ENCODE measurements around the gene PRR20B.
"Not testable (repeated sequence)": the region's sequence is repeated elsewhere in the genome, so short reads cannot be mapped to it uniquely, and the experiment has no call there.

The PRR20B gene

GRCh38 chr13:57147188-57147587, at the start of gene PRR20B:
PRR20B (plus strand) TSS chr13:57147488; CDS start chr13:57147875, 387 bp downstream.
- not testable (repeated sequence) for DNase-seq

- no peak for DNase-seq
These were observed 32.3 kb upstream of the PRR20B start for GRCh38 chr13:57114945-57115344.

GRCh38 chr13:57123681-57124080, 23.6 kb upstream of the PRR20B start:
- no peak for DNase-seq

GRCh38 chr13:57128909-57129308, 18.4 kb upstream of the PRR20B start:
- no peak for DNase-seq

- DNase-seq = no peak
These were observed 11.2 kb upstream of the PRR20B start for GRCh38 chr13:57136093-57136492.

GRCh38 chr13:57137585-57137984, 9.7 kb upstream of the PRR20B start:
- no peak for DNase-seq

- no peak for DNase-seq
These were observed 8.3 kb upstream of the PRR20B start for GRCh38 chr13:57138988-57139387.

GRCh38 chr13:57139781-57140180, 7.5 kb upstream of the PRR20B start:
- DNase-seq = not testable (repeated sequence)

GRCh38 chr13:57140235-57140968, 6.9 kb upstream of the PRR20B start, which contains the start of gene PRR20A:
PRR20A (plus strand) TSS chr13:57140918; CDS start chr13:57141305, 387 bp downstream.
- not testable (repeated sequence) for DNase-seq

- DNase-seq = not testable (repeated sequence)
These were observed 818 bp downstream of the PRR20B start for GRCh38 chr13:57148106-57148505.

GRCh38 chr13:57153761-57154160, 6.5 kb downstream of the PRR20B start, which contains the start of gene PRR20C:
PRR20C (plus strand) TSS chr13:57154061; CDS start chr13:57154448, 387 bp downstream.
- DNase-seq = not testable (repeated sequence)

- not testable (repeated sequence) for DNase-seq
These were observed 13.0 kb downstream of the PRR20B start, which contains the start of gene PRR20D for GRCh38 chr13:57160332-57160731. PRR20D (plus strand) TSS chr13:57160632; CDS start chr13:57161019, 387 bp downstream.

- not testable (repeated sequence) for DNase-seq
These were observed 19.6 kb downstream of the PRR20B start, which contains the start of gene PRR20E for GRCh38 chr13:57166897-57167296. PRR20E (plus strand) TSS chr13:57167197; CDS start chr13:57167584, 387 bp downstream.

GRCh38 chr13:57191667-57192066, 44.4 kb downstream of the PRR20B start:
- DNase-seq = no peak

Measured in cortex of kidney (tissue), 1 donor.